GM19463 (cell line): ENCODE data around the gene OVAAL.

Experiments used
- ATAC-seq: cut with Tn5 transposase; IDR thresholded peaks from one replicate; pipeline ENCODE4 v1.9.1; 2021; ENCODE audit warnings: mild to moderate bottlenecking, moderate library complexity; ENCODE audit not compliant: unreplicated experiment

OVAAL gene

GRCh38 chr1:180558664-180559063 is at the start of gene OVAAL:
TSS of gene OVAAL (plus strand) at chr1:180558964.
- no peak for ATAC-seq

GRCh38 chr1:180510882-180511281 is 47.9 kb upstream of the OVAAL start:
- no peak for ATAC-seq

GRCh38 chr1:180513531-180513930 is 45.2 kb upstream of the OVAAL start:
- ATAC-seq = no peak

GRCh38 chr1:180515364-180515763 is 43.4 kb upstream of the OVAAL start:
- no peak for ATAC-seq

GRCh38 chr1:180515857-180516388 is 42.8 kb upstream of the OVAAL start:
- peak; percentile 90 for ATAC-seq

- no peak for ATAC-seq
Observed at GRCh38 chr1:180519846-180520245, 38.9 kb upstream of the OVAAL start.

- no peak for ATAC-seq
Observed at GRCh38 chr1:180521474-180522212, 37.1 kb upstream of the OVAAL start.

GRCh38 chr1:180522213-180522515 is 36.6 kb upstream of the OVAAL start:
- ATAC-seq = no peak

GRCh38 chr1:180524160-180524914 is 34.4 kb upstream of the OVAAL start:
- ATAC-seq = no peak

GRCh38 chr1:180524915-180525714 is 33.6 kb upstream of the OVAAL start:
- no peak for ATAC-seq

- ATAC-seq = no peak
Observed at GRCh38 chr1:180525715-180526039, 33.1 kb upstream of the OVAAL start.

- ATAC-seq = no peak
Observed at GRCh38 chr1:180527101-180527669, 31.6 kb upstream of the OVAAL start.

GRCh38 chr1:180528868-180529470 is 29.8 kb upstream of the OVAAL start:
- no peak for ATAC-seq

- no peak for ATAC-seq
Observed at GRCh38 chr1:180530501-180530900, 28.3 kb upstream of the OVAAL start.

- ATAC-seq = no peak
Observed at GRCh38 chr1:180532854-180533253, 25.9 kb upstream of the OVAAL start.

GRCh38 chr1:180533266-180533987 is 25.3 kb upstream of the OVAAL start:
- peak; percentile 57 for ATAC-seq

- no peak for ATAC-seq
Observed at GRCh38 chr1:180534214-180534613, 24.6 kb upstream of the OVAAL start.

GRCh38 chr1:180535418-180535999 is 23.3 kb upstream of the OVAAL start:
- ATAC-seq = no peak

- no peak for ATAC-seq
Observed at GRCh38 chr1:180536821-180537372, 21.9 kb upstream of the OVAAL start.

GRCh38 chr1:180539136-180539535 is 19.6 kb upstream of the OVAAL start:
- no peak for ATAC-seq
